ENCODE measurements around the gene PPP2R5C.
A peak's percentile ranks its signal among the peaks of the same experiment; 100 is the strongest.

Gene PPP2R5C

GRCh38 chr14:101865288-101865687 is 103.8 kb downstream of the PPP2R5C start:
- DNase-seq (ENCODE audit: low spot score) = no peak

DNA sequence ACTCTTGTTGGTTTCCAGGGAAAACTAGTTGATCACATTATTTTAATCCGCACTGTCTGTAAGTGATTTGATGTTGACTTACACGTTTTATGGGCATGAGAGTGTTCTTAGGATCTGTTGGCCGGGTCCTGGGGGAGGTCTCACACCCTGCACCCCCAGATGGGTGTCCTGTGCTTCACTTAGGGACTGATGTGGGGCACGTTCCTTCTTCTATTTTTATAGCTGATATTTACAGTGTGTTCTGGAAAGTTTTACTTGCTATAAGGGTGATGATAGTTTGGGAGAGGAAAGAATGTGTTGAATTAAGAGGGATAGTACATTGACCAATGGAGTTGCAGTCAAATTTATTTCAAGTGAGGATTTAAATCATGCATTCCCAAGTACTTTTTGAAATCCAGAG is 106.3 kb downstream of the PPP2R5C start:
- no peak for DNase-seq (ENCODE audit: low spot score)

DNA sequence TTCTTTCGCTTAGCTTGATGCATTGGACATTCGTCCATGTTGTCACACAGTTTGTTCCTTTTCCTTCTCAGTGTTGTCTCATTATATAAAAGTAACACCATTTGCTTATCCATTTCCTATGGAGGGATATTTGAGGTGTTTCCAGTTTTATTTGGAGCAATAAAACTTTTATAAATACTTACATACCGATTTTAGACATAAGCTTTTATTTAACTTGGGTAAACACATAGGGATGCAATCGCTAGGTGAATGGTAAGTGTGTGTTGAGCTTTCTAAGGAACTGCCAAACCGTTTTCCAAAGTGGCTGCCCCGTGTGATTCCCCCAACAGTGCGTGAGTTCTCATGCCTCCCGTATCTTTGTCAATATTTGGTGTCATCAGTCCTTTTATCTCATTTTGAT is 107.7 kb downstream of the PPP2R5C start:
- no peak for DNase-seq (ENCODE audit: low spot score)

- no peak for DNase-seq (ENCODE audit: low spot score)
Observed at GRCh38 chr14:101870273-101870939, 108.9 kb downstream of the PPP2R5C start.

DNA sequence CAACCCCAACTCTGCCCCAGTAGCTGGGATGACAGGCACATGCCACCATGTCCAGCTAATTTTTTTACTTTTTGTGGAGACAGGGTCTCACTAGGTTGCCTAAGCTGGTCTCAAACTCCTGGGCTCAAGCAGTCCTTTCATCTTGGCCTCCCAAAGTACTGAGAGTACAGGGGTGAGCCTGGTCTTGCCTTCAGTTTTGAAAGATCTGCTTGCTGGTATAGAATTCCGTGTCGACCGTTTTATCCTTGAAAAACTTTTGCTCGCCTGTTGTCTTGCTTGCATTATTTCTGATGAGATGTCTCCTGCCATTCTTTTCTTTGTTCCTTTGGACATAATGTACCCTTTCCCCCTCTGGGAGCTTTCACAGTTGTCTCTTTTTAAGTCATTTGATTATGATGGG is 110.8 kb downstream of the PPP2R5C start:
- no peak for DNase-seq (ENCODE audit: low spot score)

- no peak for DNase-seq (ENCODE audit: low spot score)
Observed at GRCh38 chr14:101873076-101873825, 111.7 kb downstream of the PPP2R5C start.

- DNase-seq (ENCODE audit: low spot score) = no peak
Observed at GRCh38 chr14:101873991-101874390, 112.5 kb downstream of the PPP2R5C start.

DNA sequence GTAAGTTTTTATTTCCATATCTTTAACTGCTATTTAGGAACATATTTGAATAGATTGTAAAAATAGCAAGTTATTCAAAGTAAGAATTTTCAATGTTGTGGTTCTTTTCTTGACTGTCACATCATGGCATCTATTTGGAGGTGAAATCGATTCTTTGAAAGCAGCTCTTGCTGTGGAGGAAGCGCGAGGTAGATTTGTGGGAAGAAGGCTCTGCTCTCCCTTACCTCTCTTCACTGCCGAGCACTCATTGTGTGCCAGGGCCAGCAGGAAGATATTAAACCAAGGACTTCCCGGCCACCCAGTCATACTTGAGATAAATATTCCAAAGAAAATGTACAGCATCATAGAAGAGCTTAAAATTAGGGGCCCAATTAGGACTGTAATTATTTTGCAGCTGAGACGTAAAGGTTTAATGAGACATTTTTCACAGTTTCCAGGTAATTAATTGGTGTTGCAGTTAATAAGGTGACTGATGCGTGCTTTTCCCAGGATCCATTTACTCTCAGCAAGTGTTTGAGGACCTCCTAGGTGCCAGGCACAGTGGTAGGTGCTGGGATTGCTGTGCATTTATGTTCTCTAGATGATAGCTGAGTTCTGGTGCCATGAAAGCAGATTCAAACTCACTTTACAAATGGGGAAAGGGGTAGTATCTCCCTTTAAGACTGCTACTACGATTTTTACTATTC is 113.7 kb downstream of the PPP2R5C start:
- no peak for DNase-seq (ENCODE audit: low spot score)

GRCh38 chr14:101875727-101876554 is 114.4 kb downstream of the PPP2R5C start:
- peak; percentile 65 for DNase-seq (ENCODE audit: low spot score)

GRCh38 chr14:101876555-101876938 is 115.0 kb downstream of the PPP2R5C start:
- DNase-seq (ENCODE audit: low spot score) = no peak

DNA sequence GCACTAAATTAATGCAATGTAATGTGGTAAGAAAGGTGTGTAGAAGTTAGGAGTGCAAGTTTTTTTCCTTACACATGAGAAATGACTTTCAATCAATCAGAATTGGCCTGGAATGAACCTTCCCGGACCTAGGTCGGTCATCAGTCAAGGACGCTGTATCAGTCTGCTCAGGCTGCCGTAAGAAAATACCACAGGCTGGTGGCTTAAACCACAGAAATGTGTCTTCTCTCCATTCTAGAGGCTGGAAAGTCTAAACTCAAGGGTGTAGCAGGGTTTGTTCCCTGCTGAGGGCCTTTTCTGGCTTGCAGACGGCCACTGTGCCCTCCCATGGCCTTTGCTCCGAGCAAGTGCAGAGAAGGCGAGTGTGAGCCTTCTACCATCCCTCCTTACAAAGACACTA is 116.3 kb downstream of the PPP2R5C start:
- no peak for DNase-seq (ENCODE audit: low spot score)

GRCh38 chr14:101878211-101878821 is 116.8 kb downstream of the PPP2R5C start:
- peak; percentile 19 for DNase-seq (ENCODE audit: low spot score)

DNA sequence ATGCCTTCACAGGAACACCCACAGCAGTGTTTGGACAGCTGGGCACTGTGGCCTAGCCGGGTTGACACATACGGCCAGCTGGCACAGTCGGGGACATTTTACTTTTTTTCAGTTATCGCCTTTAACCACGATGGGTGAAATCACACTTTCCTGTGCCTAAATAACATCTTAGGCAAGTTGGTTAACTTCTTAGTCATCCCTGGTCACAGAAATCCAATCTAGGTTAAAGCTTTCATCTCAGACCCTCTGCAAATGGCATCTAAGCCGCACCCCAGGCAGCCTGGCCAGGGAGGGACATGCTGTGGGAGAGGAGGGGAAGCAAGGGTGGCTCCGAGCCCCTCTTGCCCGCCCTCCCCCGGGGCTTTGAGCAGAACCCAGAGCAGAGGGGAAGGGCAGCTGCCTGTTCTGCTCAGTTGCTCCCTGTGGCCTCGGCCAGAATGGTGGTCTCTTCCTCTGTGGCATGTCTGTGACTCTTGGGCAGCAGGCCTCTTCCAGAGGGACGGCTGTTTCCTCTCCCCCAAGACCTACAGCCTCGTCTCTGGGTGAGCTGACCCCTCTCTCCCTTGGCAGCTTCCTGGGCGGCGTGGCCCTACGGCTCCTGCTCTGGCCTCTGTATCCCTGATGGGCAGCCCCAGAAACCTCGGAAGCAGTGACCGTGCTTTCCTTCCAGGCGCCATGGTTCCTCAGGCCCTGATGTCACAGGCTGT is 117.5 kb downstream of the PPP2R5C start:
- DNase-seq (ENCODE audit: low spot score) = no peak

- no peak for DNase-seq (ENCODE audit: low spot score)
Observed at GRCh38 chr14:101879529-101880336, 118.2 kb downstream of the PPP2R5C start.

DNA sequence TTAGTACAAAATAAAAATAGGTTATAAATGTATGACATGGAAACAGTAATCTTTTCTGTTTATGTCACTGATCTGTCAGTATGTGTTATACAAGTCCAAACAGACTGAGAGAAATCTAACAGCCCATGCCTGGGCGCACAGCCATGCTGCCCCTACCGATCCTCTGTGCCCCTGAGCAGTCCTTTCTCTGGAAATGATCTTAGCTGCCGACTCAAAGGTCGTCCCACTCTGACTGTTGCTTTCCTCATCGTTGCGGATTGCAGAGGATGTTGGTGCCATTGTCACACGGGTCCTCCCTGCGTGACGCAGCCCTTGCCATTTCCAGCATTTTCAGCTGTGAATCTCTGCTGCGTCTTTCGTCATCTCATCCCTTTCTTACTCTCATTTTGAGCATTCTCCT is 119.9 kb downstream of the PPP2R5C start:
- DNase-seq (ENCODE audit: low spot score) = no peak

DNA sequence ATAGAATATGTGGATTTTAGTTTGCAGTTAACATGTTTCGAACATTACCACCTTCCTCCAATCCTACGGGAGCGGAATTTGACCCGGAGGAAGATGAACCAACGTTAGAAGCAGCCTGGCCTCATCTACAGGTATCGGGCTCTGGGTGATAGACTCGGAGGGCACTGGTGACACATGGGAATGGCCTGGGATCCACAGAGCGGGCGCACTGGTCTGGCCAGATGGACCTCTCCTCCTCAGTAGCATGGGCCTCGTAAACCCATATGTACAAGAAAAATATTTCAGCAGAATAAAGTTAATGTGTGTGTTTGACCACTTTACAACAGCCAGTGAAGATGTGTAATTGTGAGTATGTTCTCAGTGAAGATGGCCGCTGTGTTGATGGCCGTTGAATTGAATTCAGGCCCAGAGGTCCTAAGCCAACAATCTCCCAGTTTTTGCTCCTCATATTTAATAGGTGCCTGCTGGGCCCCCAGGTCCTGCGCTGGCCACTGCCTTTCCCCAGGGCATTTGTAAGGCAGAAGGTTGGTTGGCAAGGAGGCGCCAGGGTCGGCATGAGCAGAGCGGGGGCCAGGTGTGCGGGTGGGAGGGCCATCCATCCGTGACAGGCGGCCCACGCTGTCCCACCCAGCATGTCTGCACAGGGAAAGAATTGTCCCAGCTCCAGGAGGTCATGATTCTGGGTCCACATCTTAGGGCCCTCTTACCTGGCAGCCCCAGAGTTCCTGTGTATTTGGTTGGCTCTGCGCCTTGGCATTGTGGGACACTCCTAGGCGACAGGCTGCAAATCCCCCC is 120.8 kb downstream of the PPP2R5C start:
- DNase-seq (ENCODE audit: low spot score) = no peak

- no peak for DNase-seq (ENCODE audit: low spot score)
Observed at GRCh38 chr14:101884089-101884933, 122.8 kb downstream of the PPP2R5C start.

- DNase-seq (ENCODE audit: low spot score) = no peak
Observed at GRCh38 chr14:101884934-101885576, 123.5 kb downstream of the PPP2R5C start.

Measured in SW480 (cell line).